Mucosa of descending colon (tissue), 3 donors: Measurements from ENCODE around the gene PPP3CA. TPM values are rescaled to one million over a fixed set of nuclear protein-coding genes. Genes with fewer than 3 reads are reported as not detected.

Experiments used
- ATAC-seq: fragments of 200-7000 bp; cut with Tn5 transposase; one replicate; pipeline ENCODE4 v1.9.1; 2020; ENCODE audit warnings: mild to moderate bottlenecking, moderate library complexity
- DNase-seq, 3 donors: peaks; one replicate each; pipeline ENCODE4 v3.0.0-alpha.2; 2020
- H3K36me3 ChIP-seq: fragments of 200-600 bp; one replicate; pipeline ENCODE4 v1.8.0; 2021; ENCODE audit warnings: low read depth, mild to moderate bottlenecking
- H3K4me1 ChIP-seq: fragments of 200-600 bp; one replicate; pipeline ENCODE4 v1.8.0; 2021; ENCODE audit warnings: low read depth, mild to moderate bottlenecking
- H3K4me3 ChIP-seq: fragments of 200-600 bp; one replicate; pipeline ENCODE4 v1.8.0; 2021; ENCODE audit warnings: mild to moderate bottlenecking
- H3K9me3 ChIP-seq: fragments of 200-600 bp; one replicate; pipeline ENCODE4 v1.8.0; 2021; ENCODE audit warnings: mild to moderate bottlenecking
- CTCF ChIP-seq: fragments of 200-600 bp; IDR thresholded peaks from one replicate; pipeline ENCODE4 v1.8.0; 2022; ENCODE audit warnings: antibody characterized with exemption, mild to moderate bottlenecking
- intact Hi-C, 2 donors: fragments of 100-400 bp; cut with DNase I in 1 of 2; cut with micrococcal nuclease in 1 of 2; formaldehyde crosslinking; loops; one replicate each; pipeline versions ENCODE4 v1.11.0 to v1.11.1; 2022; cut with DNase I, micrococcal nuclease
- total RNA-seq, 3 donors: library from RNA; stranded (reverse); fragmentation: NEBNext Ultra II Directional in 2 of 3; extraction: Animal tissue kit (Norgen Biotek cat#: 25700) in 2 of 3; gene quantifications; one replicate each; pipeline versions ENCODE4 v1.2.1 to v1.2.4, GENCODE V29; 2021 to 2023
- donor health status: DM: no; HTN: no; CAD: no; lungs with moderate emphysema.
- donor health status: DM: no; HTN: no; CAD: no.
- donor health status: DM: no; HTN: yes; CAD: no.

PPP3CA gene
- total RNA-seq, 3 donors from 2014 or later, result 38.3 to 47.6 (median 40.4) TPM

- TF ChIP-seq CTCF, result no peak
- Histone ChIP-seq H3K36me3 (no peaks in the 10 kb centered on the region), H3K4me3 (no peak overlapping the region), H3K9me3 (no peaks in the 10 kb centered on the region), H3K4me1 (peaks cover 2% of the 10 kb centered on the region)
- intact Hi-C loops, result no loop called here
- no peak for DNase-seq
- no peak for ATAC-seq
Observed at GRCh38 chr4:101289306-101289705, 58.0 kb downstream of the PPP3CA start.

GRCh38 chr4:101288365-101289145 lies 58.8 kb downstream of the PPP3CA start:
- TF ChIP-seq CTCF, result no peak
- no peak overlapping the region for H3K4me3 ChIP-seq
- no peaks in the 10 kb centered on the region for H3K9me3 ChIP-seq
- DNase-seq (no peak), ATAC-seq (no peak)
- H3K36me3 ChIP-seq, result no peaks in the 10 kb centered on the region
- H3K4me1 ChIP-seq, result peaks cover 2% of the 10 kb centered on the region
- intact Hi-C loops, result no loop called here

GRCh38 chr4:101287324-101287723 lies 60.0 kb downstream of the PPP3CA start:
- no peak for TF ChIP-seq CTCF
- DNase-seq (no peak), ATAC-seq (no peak)
- Histone ChIP-seq H3K4me3 (no peak overlapping the region), H3K4me1 (peaks cover 2% of the 10 kb centered on the region), H3K36me3 (no peaks in the 10 kb centered on the region), H3K9me3 (no peaks in the 10 kb centered on the region)
- intact Hi-C loops, result no loop called here

- H3K36me3 ChIP-seq, result no peaks in the 10 kb centered on the region
- DNase-seq (no peak), ATAC-seq (no peak)
- H3K4me1 ChIP-seq, result peaks cover 2% of the 10 kb centered on the region
- no peaks in the 10 kb centered on the region for H3K9me3 ChIP-seq
- intact Hi-C loops, result no loop called here
- H3K4me3 ChIP-seq, result no peak overlapping the region
- no peak for TF ChIP-seq CTCF
Observed at GRCh38 chr4:101286663-101287062, 60.7 kb downstream of the PPP3CA start.

- no peak overlapping the region for H3K4me3 ChIP-seq
- intact Hi-C loops, result no loop called here
- no peaks in the 10 kb centered on the region for H3K36me3 ChIP-seq
- no peak for DNase-seq
- no peak for ATAC-seq
- TF ChIP-seq CTCF, result no peak
- H3K9me3 ChIP-seq, result no peaks in the 10 kb centered on the region
- H3K4me1 ChIP-seq, result peaks cover 2% of the 10 kb centered on the region
Observed at GRCh38 chr4:101285985-101286384, 61.3 kb downstream of the PPP3CA start.
